ENCODE data around the gene ZSWIM2. TPM values are rescaled to one million over a fixed set of nuclear protein-coding genes. Genes with fewer than 3 reads are reported as not detected.

Gene ZSWIM2
- not detected in 2 replicates for total RNA-seq

DNA sequence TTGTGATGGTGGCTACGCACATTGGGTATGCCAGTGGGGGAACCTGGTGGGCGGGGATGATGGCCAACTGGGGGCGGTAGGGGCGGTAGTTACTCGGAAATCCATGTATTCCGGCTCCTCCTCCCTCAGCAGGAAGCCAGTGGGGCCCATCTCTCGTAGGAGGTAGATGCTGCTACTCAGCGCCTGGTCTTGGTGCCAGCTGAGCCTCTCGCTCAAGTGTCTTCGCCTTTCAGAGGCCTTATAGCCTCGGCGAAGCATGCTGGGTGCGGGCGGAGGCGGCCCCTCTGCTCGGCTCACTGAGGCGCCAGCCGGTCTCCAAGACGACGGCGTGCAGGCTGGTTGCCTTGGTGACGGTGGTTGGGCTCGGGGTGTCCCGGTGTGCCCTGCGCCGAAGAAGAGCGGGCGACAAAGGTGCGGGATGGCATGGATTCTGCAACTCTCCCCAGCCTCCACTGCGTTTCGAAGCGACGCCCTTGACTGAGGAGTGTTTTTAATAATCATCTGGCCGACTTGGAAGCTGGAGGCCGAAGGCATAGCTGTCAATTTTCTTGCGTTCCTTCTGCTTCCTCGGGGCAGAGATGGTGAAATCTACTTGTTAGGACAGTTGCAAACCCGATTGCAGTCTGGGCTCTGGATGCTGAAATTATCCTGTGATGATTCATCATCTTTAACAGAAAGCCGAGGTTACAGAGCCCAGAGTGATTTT lies at the start of gene ZSWIM2:
Gene ZSWIM2 (minus strand): TSS at position 298 of the 706 bp plus-strand sequence. CDS start 40 bp downstream, at position 258.

Other genes starting within 250 kb of the ZSWIM2 start
- gene FAM171B, start 155.1 kb downstream of the ZSWIM2 start, total RNA-seq = 4.3 and 8.5 TPM in 2 replicates